HEK293 (cell line): ENCODE data around the gene FAM241A.

ENCODE experiments used
- FEZF1 ChIP-seq: fragments of 450-650 bp; formaldehyde crosslinking; IDR thresholded peaks from 2 replicates; pipeline ENCODE4 v1.5.1; 2016; ENCODE audit warnings: missing biosample characterization, missing genetic modification characterization
- GLIS2 ChIP-seq: fragments of 450-650 bp; formaldehyde crosslinking; IDR thresholded peaks from 2 replicates; pipeline ENCODE4 v1.5.1; 2016; ENCODE audit warnings: missing biosample characterization, missing genetic modification characterization
- HOXD13 ChIP-seq: sonication (generic); formaldehyde crosslinking; IDR thresholded peaks from 2 replicates; pipeline ENCODE4 v1.8.0; 2022; ENCODE audit warnings: missing genetic modification reagents, borderline replicate concordance
- KLF8 ChIP-seq: fragments of 450-650 bp; formaldehyde crosslinking; IDR thresholded peaks from 2 replicates; pipeline ENCODE4 v1.5.1; 2016; ENCODE audit warnings: missing biosample characterization, missing genetic modification characterization
- KLF9 ChIP-seq: fragments of 450-650 bp; formaldehyde crosslinking; IDR thresholded peaks from 2 replicates; pipeline ENCODE4 v1.5.1; 2016; ENCODE audit warnings: missing biosample characterization, missing genetic modification characterization, low read depth
- MYNN ChIP-seq: fragments of 450-650 bp; formaldehyde crosslinking; IDR thresholded peaks from 2 replicates; pipeline ENCODE4 v1.5.1; 2016; ENCODE audit warnings: missing biosample characterization, missing genetic modification characterization, borderline replicate concordance
- ZNF335 ChIP-seq: fragments of 450-650 bp; formaldehyde crosslinking; conservative IDR thresholded peaks from 2 replicates; pipeline ENCODE4 v1.5.1; 2016; ENCODE audit warnings: missing biosample characterization, missing genetic modification characterization
- ZNF626 ChIP-seq: fragments of 450-650 bp; sonication (Bioruptor Pico); formaldehyde crosslinking; IDR thresholded peaks from 2 replicates; pipeline ENCODE4 v1.5.1; 2018; ENCODE audit warnings: missing biosample characterization, missing genetic modification characterization, inconsistent platforms
- ZNF843 ChIP-seq: fragments of 450-650 bp; formaldehyde crosslinking; IDR thresholded peaks from 2 replicates; pipeline ENCODE4 v1.5.1; 2016; ENCODE audit warnings: missing biosample characterization, missing genetic modification characterization
- ZSCAN30 ChIP-seq: fragments of 450-650 bp; IDR thresholded peaks from 2 replicates; pipeline ENCODE4 v1.5.1; 2018; ENCODE audit warnings: missing biosample characterization, mild to moderate bottlenecking, missing genetic modification characterization, moderate library complexity
- TF ChIP-seq, protein P1 (sequence below): fragments of 450-650 bp; formaldehyde crosslinking; IDR thresholded peaks from 2 replicates; pipeline ENCODE4 v1.5.1; 2016; ENCODE audit warnings: missing biosample characterization, missing genetic modification characterization
- TF ChIP-seq, protein P2 (sequence below): fragments of 450-650 bp; formaldehyde crosslinking; IDR thresholded peaks from 2 replicates; pipeline ENCODE4 v1.5.1; 2016; ENCODE audit warnings: missing biosample characterization, missing genetic modification characterization
- TF ChIP-seq, protein P3 (sequence below): IDR thresholded peaks from 2 replicates; pipeline ENCODE4 v1.6.1; 2011; ENCODE audit warnings: mild to moderate bottlenecking, low read depth, low read length, borderline replicate concordance
- TF ChIP-seq, protein P4 (sequence below): fragments of 450-650 bp; formaldehyde crosslinking; IDR thresholded peaks from 2 replicates; pipeline ENCODE4 v1.5.1; 2016; ENCODE audit warnings: missing biosample characterization, missing genetic modification characterization
- TF ChIP-seq, protein P5 (sequence below): fragments of 450-650 bp; formaldehyde crosslinking; IDR thresholded peaks from 2 replicates; pipeline ENCODE4 v1.5.1; 2016; ENCODE audit warnings: missing biosample characterization, missing genetic modification characterization

Gene FAM241A

DNA sequence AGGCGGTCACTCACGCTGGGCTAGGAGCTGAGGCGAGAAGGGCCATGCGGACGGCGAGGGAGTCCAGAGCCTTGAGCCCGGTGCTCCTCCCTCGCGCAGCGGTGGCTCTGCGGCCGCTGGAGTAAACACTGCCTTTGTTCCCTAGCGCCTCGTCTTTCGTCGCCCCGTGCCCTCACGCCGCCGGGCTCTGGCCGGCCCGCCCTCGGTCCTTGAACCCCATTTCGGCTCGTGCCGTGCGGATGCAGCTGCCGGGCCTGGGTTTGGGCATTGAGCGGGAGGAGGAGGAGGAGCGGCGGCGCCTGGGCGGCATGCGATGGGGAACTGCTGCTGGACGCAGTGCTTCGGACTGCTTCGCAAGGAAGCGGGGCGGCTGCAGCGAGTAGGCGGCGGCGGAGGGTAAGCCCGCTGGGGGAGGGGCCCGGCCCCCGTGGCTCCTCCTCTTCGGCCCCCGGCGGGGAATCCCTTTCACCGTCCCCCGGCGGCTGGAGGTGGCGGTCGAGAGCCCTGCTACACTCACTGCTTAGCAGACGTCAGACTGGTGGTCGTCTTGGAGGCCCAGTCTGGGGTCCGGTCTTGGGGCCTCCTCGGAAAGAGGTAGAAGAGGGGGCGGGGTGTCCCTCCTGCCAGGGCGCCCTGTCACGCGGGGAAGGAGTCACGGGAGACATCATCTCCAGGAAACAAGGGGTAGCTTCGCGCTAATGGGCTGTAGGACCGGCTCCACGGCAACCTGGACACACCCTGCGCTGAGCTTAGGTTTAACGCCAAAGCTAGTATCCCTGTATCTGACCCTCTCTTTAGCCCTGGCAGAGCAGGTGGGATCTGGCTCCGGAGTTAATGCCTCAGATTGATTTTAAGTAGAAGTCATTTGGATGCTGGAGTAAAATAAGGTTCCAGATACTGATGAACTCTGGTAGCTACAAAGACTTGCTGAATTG is 86.8 kb downstream of the FAM241A start, which contains the start of gene AP1AR (continued):
- no peak for TF ChIP-seq HOXD13
- peak; percentile 51; the same call in 1 of the 2 replicates for TF ChIP-seq ZNF843
- TF ChIP-seq GLIS2, result peak; percentile 95
- TF ChIP-seq, protein P1, sequence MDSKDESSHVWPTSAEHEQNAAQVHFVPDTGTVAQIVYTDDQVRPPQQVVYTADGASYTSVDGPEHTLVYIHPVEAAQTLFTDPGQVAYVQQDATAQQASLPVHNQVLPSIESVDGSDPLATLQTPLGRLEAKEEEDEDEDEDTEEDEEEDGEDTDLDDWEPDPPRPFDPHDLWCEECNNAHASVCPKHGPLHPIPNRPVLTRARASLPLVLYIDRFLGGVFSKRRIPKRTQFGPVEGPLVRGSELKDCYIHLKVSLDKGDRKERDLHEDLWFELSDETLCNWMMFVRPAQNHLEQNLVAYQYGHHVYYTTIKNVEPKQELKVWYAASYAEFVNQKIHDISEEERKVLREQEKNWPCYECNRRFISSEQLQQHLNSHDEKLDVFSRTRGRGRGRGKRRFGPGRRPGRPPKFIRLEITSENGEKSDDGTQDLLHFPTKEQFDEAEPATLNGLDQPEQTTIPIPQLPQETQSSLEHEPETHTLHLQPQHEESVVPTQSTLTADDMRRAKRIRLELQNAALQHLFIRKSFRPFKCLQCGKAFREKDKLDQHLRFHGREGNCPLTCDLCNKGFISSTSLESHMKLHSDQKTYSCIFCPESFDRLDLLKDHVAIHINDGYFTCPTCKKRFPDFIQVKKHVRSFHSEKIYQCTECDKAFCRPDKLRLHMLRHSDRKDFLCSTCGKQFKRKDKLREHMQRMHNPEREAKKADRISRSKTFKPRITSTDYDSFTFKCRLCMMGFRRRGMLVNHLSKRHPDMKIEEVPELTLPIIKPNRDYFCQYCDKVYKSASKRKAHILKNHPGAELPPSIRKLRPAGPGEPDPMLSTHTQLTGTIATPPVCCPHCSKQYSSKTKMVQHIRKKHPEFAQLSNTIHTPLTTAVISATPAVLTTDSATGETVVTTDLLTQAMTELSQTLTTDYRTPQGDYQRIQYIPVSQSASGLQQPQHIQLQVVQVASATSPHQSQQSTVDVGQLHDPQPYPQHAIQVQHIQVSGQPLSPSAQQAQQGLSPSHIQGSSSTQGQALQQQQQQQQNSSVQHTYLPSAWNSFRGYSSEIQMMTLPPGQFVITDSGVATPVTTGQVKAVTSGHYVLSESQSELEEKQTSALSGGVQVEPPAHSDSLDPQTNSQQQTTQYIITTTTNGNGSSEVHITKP (tag by site-specific recombination), result no peak; the same call in 1 of the 2 replicates
- TF ChIP-seq KLF8 (tag by site-specific recombination), result peak; percentile 68; the same call in 1 of the 2 replicates
- no peak for TF ChIP-seq FEZF1 (tag by site-specific recombination)
- TF ChIP-seq, protein P2, sequence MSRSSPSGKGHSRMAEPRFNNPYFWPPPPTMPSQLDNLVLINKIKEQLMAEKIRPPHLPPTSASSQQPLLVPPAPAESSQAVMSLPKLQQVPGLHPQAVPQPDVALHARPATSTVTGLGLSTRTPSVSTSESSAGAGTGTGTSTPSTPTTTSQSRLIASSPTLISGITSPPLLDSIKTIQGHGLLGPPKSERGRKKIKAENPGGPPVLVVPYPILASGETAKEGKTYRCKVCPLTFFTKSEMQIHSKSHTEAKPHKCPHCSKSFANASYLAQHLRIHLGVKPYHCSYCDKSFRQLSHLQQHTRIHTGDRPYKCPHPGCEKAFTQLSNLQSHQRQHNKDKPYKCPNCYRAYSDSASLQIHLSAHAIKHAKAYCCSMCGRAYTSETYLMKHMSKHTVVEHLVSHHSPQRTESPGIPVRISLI (tag by site-specific recombination), result no peak
- TF ChIP-seq, protein P3, sequence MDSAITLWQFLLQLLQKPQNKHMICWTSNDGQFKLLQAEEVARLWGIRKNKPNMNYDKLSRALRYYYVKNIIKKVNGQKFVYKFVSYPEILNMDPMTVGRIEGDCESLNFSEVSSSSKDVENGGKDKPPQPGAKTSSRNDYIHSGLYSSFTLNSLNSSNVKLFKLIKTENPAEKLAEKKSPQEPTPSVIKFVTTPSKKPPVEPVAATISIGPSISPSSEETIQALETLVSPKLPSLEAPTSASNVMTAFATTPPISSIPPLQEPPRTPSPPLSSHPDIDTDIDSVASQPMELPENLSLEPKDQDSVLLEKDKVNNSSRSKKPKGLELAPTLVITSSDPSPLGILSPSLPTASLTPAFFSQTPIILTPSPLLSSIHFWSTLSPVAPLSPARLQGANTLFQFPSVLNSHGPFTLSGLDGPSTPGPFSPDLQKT, result no peak
- peak; percentile 84 for TF ChIP-seq ZNF335 (tag by site-specific recombination)
- no peak for TF ChIP-seq ZSCAN30 (tag by site-specific recombination)
- TF ChIP-seq KLF9, result peak; percentile 3; the same call in 1 of the 2 replicates
- TF ChIP-seq ZNF626 (tag by site-specific recombination), result no peak
- TF ChIP-seq, protein P4, sequence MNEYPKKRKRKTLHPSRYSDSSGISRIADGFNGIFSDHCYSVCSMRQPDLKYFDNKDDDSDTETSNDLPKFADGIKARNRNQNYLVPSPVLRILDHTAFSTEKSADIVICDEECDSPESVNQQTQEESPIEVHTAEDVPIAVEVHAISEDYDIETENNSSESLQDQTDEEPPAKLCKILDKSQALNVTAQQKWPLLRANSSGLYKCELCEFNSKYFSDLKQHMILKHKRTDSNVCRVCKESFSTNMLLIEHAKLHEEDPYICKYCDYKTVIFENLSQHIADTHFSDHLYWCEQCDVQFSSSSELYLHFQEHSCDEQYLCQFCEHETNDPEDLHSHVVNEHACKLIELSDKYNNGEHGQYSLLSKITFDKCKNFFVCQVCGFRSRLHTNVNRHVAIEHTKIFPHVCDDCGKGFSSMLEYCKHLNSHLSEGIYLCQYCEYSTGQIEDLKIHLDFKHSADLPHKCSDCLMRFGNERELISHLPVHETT (tag by site-specific recombination), result no peak
- no peak for TF ChIP-seq MYNN (tag by site-specific recombination)
- TF ChIP-seq, protein P5, sequence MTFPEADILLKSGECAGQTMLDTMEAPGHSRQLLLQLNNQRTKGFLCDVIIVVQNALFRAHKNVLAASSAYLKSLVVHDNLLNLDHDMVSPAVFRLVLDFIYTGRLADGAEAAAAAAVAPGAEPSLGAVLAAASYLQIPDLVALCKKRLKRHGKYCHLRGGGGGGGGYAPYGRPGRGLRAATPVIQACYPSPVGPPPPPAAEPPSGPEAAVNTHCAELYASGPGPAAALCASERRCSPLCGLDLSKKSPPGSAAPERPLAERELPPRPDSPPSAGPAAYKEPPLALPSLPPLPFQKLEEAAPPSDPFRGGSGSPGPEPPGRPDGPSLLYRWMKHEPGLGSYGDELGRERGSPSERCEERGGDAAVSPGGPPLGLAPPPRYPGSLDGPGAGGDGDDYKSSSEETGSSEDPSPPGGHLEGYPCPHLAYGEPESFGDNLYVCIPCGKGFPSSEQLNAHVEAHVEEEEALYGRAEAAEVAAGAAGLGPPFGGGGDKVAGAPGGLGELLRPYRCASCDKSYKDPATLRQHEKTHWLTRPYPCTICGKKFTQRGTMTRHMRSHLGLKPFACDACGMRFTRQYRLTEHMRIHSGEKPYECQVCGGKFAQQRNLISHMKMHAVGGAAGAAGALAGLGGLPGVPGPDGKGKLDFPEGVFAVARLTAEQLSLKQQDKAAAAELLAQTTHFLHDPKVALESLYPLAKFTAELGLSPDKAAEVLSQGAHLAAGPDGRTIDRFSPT (tag by site-specific recombination), result peak; percentile 60; the same call in 1 of the 2 replicates
